HG03159 (cell line): ENCODE data around the gene ANGPTL4.
"Not testable (repeated sequence)": the region's sequence is repeated elsewhere in the genome, so short reads cannot be mapped to it uniquely, and the experiment has no call there.

ENCODE experiments used
- ATAC-seq: cut with Tn5 transposase; IDR thresholded peaks from one replicate; pipeline ENCODE4 v1.9.1; 2021; ENCODE audit warnings: mild to moderate bottlenecking, moderate library complexity; ENCODE audit not compliant: unreplicated experiment

Gene ANGPTL4

GRCh38 chr19:8404391-8405151 is 40.6 kb downstream of the ANGPTL4 start:
- ATAC-seq: no peak

- not testable (repeated sequence) for ATAC-seq
Observed at GRCh38 chr19:8410718-8411117, 46.8 kb downstream of the ANGPTL4 start.

GRCh38 chr19:8412783-8413628 is 49.1 kb downstream of the ANGPTL4 start, which contains the start of gene MARCHF2:
Gene MARCHF2 (plus strand): TSS chr19:8413305. CDS start chr19:8421841, 8,536 bp downstream.
- peak; percentile 97 for ATAC-seq

GRCh38 chr19:8413629-8413995 is 49.7 kb downstream of the ANGPTL4 start:
- no peak for ATAC-seq

DNA sequence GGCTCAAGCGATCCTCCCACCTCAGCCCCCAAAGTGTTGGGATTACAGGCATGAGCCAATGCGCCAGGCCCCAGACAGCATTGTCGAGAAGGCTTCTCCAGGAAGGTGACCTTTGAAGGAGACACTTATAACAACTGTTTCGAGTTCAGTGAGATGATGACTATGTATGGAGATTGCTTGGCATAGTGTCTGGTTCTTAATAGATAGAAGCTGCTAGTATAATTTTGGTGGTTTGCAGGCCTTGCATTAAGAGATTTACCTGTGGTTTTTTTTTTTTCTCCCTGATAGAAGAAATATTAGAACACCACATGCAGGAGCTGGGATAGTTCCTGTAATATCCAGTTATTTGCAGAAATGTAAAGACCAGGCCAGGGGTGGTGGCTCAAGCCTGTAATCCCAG is 52.8 kb downstream of the ANGPTL4 start:
- ATAC-seq: no peak

- no peak for ATAC-seq
Observed at GRCh38 chr19:8421484-8422461, 57.8 kb downstream of the ANGPTL4 start.

- no peak for ATAC-seq
Observed at GRCh38 chr19:8423817-8424223, 59.9 kb downstream of the ANGPTL4 start.
